SK-N-SH treated with all-trans-retinoic acid at 6 μM for 48 hours (cell line): Measurements from ENCODE around the gene GGACT.

Experiments used
- ATAC-seq: fragments of 200-7000 bp; cut with Tn5 transposase; 3 replicates; pipeline ENCODE4 v1.9.1; 2020; ENCODE audit warnings: mild to moderate bottlenecking, moderate library complexity
- ARNTL ChIP-seq: fragments of 450-650 bp; formaldehyde crosslinking; IDR thresholded peaks from 2 replicates; pipeline ENCODE4 v1.5.0; 2020; ENCODE audit warnings: low read depth, mild to moderate bottlenecking, moderate library complexity, borderline replicate concordance
- BACH2 ChIP-seq: fragments of 250-450 bp; sonication (Bioruptor Pico); IDR thresholded peaks from 2 replicates; pipeline ENCODE4 v1.9.0; 2021; ENCODE audit warnings: mild to moderate bottlenecking, borderline replicate concordance
- CSDC2 ChIP-seq: fragments of 250-450 bp; sonication (Bioruptor Pico); IDR thresholded peaks from 2 replicates; pipeline ENCODE4 v1.5.0; 2020; ENCODE audit warnings: mild to moderate bottlenecking, moderate library complexity
- ESRRG ChIP-seq: fragments of 250-450 bp; sonication (Bioruptor Pico); IDR thresholded peaks from 2 replicates; pipeline ENCODE4 v1.6.1; 2021; ENCODE audit warnings: mild to moderate bottlenecking
- GLIS3 ChIP-seq: fragments of 250-450 bp; sonication (Bioruptor Pico); IDR thresholded peaks from 2 replicates; pipeline ENCODE4 v1.5.0; 2020; ENCODE audit warnings: mild to moderate bottlenecking, moderate library complexity
- ISL1 ChIP-seq: fragments of 250-450 bp; sonication (Bioruptor Pico); IDR thresholded peaks from 2 replicates; pipeline ENCODE4 v2.1.2; 2022; ENCODE audit warnings: mild to moderate bottlenecking, moderate library complexity
- OSR1 ChIP-seq: fragments of 250-450 bp; sonication (Bioruptor Pico); IDR thresholded peaks from 2 replicates; pipeline ENCODE4 v1.8.0; 2022; ENCODE audit warnings: moderate library complexity, mild to moderate bottlenecking, inconsistent platforms
- PPARA ChIP-seq: fragments of 250-450 bp; sonication (Bioruptor Pico); IDR thresholded peaks from 2 replicates; pipeline ENCODE4 v1.5.0; 2020; ENCODE audit warnings: mild to moderate bottlenecking, borderline replicate concordance
- RARB ChIP-seq: fragments of 250-450 bp; sonication (Bioruptor Pico); IDR thresholded peaks from 2 replicates; pipeline ENCODE4 v1.8.0; 2021; ENCODE audit warnings: mild to moderate bottlenecking, moderate library complexity
- SNAI2 ChIP-seq: fragments of 250-450 bp; sonication (Bioruptor Pico); IDR thresholded peaks from 2 replicates; pipeline ENCODE4 v1.5.0; 2020; ENCODE audit warnings: mild to moderate bottlenecking, moderate library complexity
- TCF4 ChIP-seq: fragments of 250-450 bp; sonication (Bioruptor Pico); IDR thresholded peaks from 2 replicates; pipeline ENCODE4 v1.8.0; 2021; ENCODE audit warnings: mild to moderate bottlenecking, moderate library complexity, borderline replicate concordance
- TOX ChIP-seq: fragments of 250-450 bp; sonication (Bioruptor Pico); IDR thresholded peaks from 2 replicates; pipeline ENCODE4 v1.8.0; 2021; ENCODE audit warnings: mild to moderate bottlenecking, moderate library complexity, borderline replicate concordance
- ZC3H10 ChIP-seq: fragments of 250-450 bp; sonication (Bioruptor Pico); IDR thresholded peaks from 2 replicates; pipeline ENCODE4 v1.5.1; 2021; ENCODE audit warnings: mild to moderate bottlenecking, moderate library complexity
- ZFP3 ChIP-seq: fragments of 250-450 bp; sonication (Bioruptor Pico); IDR thresholded peaks from 2 replicates; pipeline ENCODE4 v1.5.0; 2020; ENCODE audit warnings: mild to moderate bottlenecking, moderate library complexity
- ZFP30 ChIP-seq: fragments of 450-650 bp; formaldehyde crosslinking; IDR thresholded peaks from 2 replicates; pipeline ENCODE4 v1.5.0; 2022; ENCODE audit warnings: mild to moderate bottlenecking, moderate library complexity
- ZNF565 ChIP-seq: fragments of 450-650 bp; formaldehyde crosslinking; conservative IDR thresholded peaks from 2 replicates; pipeline ENCODE4 v1.5.0; 2020; ENCODE audit warnings: low read depth, mild to moderate bottlenecking, moderate library complexity
- ZNF70 ChIP-seq: fragments of 450-650 bp; formaldehyde crosslinking; IDR thresholded peaks from 2 replicates; pipeline ENCODE4 v1.5.0; 2020; ENCODE audit warnings: mild to moderate bottlenecking, moderate library complexity
- ZNF8 ChIP-seq: fragments of 450-650 bp; formaldehyde crosslinking; IDR thresholded peaks from 2 replicates; pipeline ENCODE4 v1.5.0; 2020; ENCODE audit warnings: mild to moderate bottlenecking, moderate library complexity
- TF ChIP-seq, protein P1 (sequence below): fragments of 250-450 bp; sonication (Bioruptor Pico); IDR thresholded peaks from 2 replicates; pipeline ENCODE4 v1.5.0; 2020; ENCODE audit warnings: mild to moderate bottlenecking, moderate library complexity
- TF ChIP-seq, protein P2 (sequence below): fragments of 250-450 bp; sonication (Bioruptor Pico); IDR thresholded peaks from 2 replicates; pipeline ENCODE4 v1.5.1; 2020; ENCODE audit warnings: low read depth, mild to moderate bottlenecking, moderate library complexity
- TF ChIP-seq, protein P3 (sequence below): fragments of 250-450 bp; sonication (Bioruptor Pico); IDR thresholded peaks from 2 replicates; pipeline ENCODE4 v1.8.0; 2021; ENCODE audit warnings: low read depth, mild to moderate bottlenecking, moderate library complexity, borderline replicate concordance
- TF ChIP-seq, protein P4 (sequence below): fragments of 250-450 bp; sonication (Bioruptor Pico); IDR thresholded peaks from 2 replicates; pipeline ENCODE4 v1.5.1; 2021; ENCODE audit warnings: mild to moderate bottlenecking, moderate library complexity
- TF ChIP-seq, protein P5 (sequence below): fragments of 250-450 bp; sonication (Bioruptor Pico); IDR thresholded peaks from 2 replicates; pipeline ENCODE4 v1.8.0; 2020; ENCODE audit warnings: mild to moderate bottlenecking, moderate library complexity, borderline replicate concordance

Gene GGACT

DNA sequence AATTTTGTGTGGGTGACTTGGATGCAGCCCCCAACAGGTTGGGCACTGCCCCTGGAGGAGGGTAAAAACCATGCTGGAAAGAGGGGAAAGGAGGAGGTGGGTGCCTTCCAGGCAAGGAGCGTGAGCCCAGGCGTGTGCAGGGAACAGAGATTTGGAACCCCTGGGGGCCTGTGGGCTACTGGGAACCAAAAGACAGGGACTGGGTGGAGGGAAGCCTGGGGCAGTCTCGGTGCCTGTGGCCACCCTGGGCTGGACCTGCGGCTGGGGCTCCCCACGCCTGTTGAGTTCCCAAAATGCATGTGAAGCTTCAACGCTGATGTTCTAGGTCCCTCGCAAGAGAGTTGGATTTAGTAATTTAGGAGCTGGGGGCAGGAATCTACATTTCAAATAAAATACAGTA is 24.8 kb downstream of the GGACT start:
- ATAC-seq, result no peak
- TF ChIP-seq, protein P1, sequence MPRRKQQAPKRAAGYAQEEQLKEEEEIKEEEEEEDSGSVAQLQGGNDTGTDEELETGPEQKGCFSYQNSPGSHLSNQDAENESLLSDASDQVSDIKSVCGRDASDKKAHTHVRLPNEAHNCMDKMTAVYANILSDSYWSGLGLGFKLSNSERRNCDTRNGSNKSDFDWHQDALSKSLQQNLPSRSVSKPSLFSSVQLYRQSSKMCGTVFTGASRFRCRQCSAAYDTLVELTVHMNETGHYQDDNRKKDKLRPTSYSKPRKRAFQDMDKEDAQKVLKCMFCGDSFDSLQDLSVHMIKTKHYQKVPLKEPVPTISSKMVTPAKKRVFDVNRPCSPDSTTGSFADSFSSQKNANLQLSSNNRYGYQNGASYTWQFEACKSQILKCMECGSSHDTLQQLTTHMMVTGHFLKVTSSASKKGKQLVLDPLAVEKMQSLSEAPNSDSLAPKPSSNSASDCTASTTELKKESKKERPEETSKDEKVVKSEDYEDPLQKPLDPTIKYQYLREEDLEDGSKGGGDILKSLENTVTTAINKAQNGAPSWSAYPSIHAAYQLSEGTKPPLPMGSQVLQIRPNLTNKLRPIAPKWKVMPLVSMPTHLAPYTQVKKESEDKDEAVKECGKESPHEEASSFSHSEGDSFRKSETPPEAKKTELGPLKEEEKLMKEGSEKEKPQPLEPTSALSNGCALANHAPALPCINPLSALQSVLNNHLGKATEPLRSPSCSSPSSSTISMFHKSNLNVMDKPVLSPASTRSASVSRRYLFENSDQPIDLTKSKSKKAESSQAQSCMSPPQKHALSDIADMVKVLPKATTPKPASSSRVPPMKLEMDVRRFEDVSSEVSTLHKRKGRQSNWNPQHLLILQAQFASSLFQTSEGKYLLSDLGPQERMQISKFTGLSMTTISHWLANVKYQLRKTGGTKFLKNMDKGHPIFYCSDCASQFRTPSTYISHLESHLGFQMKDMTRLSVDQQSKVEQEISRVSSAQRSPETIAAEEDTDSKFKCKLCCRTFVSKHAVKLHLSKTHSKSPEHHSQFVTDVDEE (CRISPR knock-in tag), result no peak
- TF ChIP-seq, protein P2, sequence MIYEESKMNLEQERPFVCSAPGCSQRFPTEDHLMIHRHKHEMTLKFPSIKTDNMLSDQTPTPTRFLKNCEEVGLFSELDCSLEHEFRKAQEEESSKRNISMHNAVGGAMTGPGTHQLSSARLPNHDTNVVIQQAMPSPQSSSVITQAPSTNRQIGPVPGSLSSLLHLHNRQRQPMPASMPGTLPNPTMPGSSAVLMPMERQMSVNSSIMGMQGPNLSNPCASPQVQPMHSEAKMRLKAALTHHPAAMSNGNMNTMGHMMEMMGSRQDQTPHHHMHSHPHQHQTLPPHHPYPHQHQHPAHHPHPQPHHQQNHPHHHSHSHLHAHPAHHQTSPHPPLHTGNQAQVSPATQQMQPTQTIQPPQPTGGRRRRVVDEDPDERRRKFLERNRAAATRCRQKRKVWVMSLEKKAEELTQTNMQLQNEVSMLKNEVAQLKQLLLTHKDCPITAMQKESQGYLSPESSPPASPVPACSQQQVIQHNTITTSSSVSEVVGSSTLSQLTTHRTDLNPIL (CRISPR knock-in tag), result no peak
- TF ChIP-seq ISL1 (CRISPR knock-in tag), result no peak
- no peak for TF ChIP-seq RARB
- no peak for TF ChIP-seq TCF4 (CRISPR knock-in tag)
- no peak for TF ChIP-seq CSDC2 (CRISPR knock-in tag)
- no peak for TF ChIP-seq ZFP3 (CRISPR knock-in tag)
- no peak for TF ChIP-seq SNAI2 (CRISPR knock-in tag)
- no peak for TF ChIP-seq ARNTL (CRISPR knock-in tag)
- TF ChIP-seq PPARA (CRISPR knock-in tag), result no peak
- TF ChIP-seq ESRRG (CRISPR knock-in tag), result no peak
- no peak for TF ChIP-seq BACH2 (CRISPR knock-in tag)
- TF ChIP-seq, protein P3, sequence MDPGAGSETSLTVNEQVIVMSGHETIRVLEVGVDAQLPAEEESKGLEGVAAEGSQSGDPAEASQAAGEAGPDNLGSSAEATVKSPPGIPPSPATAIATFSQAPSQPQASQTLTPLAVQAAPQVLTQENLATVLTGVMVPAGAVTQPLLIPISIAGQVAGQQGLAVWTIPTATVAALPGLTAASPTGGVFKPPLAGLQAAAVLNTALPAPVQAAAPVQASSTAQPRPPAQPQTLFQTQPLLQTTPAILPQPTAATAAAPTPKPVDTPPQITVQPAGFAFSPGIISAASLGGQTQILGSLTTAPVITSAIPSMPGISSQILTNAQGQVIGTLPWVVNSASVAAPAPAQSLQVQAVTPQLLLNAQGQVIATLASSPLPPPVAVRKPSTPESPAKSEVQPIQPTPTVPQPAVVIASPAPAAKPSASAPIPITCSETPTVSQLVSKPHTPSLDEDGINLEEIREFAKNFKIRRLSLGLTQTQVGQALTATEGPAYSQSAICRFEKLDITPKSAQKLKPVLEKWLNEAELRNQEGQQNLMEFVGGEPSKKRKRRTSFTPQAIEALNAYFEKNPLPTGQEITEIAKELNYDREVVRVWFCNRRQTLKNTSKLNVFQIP (CRISPR knock-in tag), result no peak
- TF ChIP-seq, protein P4, sequence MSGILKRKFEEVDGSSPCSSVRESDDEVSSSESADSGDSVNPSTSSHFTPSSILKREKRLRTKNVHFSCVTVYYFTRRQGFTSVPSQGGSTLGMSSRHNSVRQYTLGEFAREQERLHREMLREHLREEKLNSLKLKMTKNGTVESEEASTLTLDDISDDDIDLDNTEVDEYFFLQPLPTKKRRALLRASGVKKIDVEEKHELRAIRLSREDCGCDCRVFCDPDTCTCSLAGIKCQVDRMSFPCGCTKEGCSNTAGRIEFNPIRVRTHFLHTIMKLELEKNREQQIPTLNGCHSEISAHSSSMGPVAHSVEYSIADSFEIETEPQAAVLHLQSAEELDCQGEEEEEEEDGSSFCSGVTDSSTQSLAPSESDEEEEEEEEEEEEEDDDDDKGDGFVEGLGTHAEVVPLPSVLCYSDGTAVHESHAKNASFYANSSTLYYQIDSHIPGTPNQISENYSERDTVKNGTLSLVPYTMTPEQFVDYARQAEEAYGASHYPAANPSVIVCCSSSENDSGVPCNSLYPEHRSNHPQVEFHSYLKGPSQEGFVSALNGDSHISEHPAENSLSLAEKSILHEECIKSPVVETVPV (CRISPR knock-in tag), result no peak
- no peak for TF ChIP-seq GLIS3
- no peak for TF ChIP-seq OSR1 (CRISPR knock-in tag)
- no peak for TF ChIP-seq ZNF70 (CRISPR knock-in tag)
- TF ChIP-seq, protein P5, sequence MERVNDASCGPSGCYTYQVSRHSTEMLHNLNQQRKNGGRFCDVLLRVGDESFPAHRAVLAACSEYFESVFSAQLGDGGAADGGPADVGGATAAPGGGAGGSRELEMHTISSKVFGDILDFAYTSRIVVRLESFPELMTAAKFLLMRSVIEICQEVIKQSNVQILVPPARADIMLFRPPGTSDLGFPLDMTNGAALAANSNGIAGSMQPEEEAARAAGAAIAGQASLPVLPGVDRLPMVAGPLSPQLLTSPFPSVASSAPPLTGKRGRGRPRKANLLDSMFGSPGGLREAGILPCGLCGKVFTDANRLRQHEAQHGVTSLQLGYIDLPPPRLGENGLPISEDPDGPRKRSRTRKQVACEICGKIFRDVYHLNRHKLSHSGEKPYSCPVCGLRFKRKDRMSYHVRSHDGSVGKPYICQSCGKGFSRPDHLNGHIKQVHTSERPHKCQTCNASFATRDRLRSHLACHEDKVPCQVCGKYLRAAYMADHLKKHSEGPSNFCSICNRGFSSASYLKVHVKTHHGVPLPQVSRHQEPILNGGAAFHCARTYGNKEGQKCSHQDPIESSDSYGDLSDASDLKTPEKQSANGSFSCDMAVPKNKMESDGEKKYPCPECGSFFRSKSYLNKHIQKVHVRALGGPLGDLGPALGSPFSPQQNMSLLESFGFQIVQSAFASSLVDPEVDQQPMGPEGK, result no peak
- no peak for TF ChIP-seq ZNF8 (CRISPR knock-in tag)

DNA sequence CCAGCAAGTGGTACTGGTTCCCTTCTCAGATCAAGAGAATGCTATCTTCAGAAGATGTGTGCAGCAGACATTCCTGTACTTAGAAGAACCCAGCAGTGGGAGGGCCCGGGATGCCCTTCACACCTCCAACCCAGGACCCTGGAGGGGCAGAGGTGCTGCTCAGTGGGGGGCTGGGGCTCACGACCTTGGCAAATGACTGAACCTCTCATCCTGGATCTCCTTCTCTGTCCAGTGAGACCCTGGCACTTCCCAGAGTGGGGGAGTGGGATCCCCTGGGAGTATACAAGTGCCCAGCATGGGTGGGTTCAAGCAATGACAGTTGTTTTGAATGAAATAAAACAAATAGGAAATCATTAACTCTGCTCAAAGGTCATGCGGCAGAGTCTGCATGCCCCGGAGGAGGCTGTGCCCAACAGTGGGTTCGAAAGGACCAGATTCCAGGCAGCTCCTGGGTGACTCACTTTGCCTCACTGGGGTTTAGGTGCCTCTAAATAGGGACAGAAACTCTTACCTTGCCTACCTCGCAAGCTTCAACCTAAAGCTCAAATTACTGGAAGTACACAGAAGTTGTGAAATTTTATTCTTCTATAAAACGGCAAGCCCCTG is 26.9 kb downstream of the GGACT start:
- no peak for TF ChIP-seq ZNF565
- TF ChIP-seq SNAI2 (CRISPR knock-in tag), result no peak
- no peak for TF ChIP-seq BACH2 (CRISPR knock-in tag)
- TF ChIP-seq OSR1 (CRISPR knock-in tag), result no peak
- no peak for TF ChIP-seq PPARA (CRISPR knock-in tag)
- no peak for TF ChIP-seq CSDC2 (CRISPR knock-in tag)
- TF ChIP-seq TOX (CRISPR knock-in tag), result no peak
- no peak for TF ChIP-seq RARB
- no peak for TF ChIP-seq ZFP30 (CRISPR knock-in tag)
- no peak for ATAC-seq

DNA sequence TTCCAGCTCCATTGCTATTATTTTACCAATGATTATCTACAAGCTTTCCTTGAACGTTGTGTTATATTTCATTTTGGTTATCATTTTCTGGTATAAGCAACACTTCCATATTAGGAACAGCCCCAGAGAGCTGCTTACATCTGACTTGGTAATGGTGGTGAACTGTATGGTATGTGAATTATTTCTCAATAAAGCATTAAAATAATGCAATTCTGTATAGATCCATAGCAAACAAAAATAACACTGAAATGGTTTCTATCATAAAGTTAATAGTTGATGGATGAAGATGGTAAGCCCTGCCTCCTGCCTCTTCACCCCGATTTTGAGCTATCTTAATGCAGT is 27.5 kb downstream of the GGACT start:
- no peak for ATAC-seq
- TF ChIP-seq ZFP30 (CRISPR knock-in tag), result no peak
- TF ChIP-seq RARB, result no peak
- TF ChIP-seq SNAI2 (CRISPR knock-in tag), result no peak
- no peak for TF ChIP-seq ZC3H10 (CRISPR knock-in tag)
- no peak for TF ChIP-seq PPARA (CRISPR knock-in tag)
- TF ChIP-seq ZFP3 (CRISPR knock-in tag), result no peak
- TF ChIP-seq TCF4 (CRISPR knock-in tag), result no peak
- TF ChIP-seq CSDC2 (CRISPR knock-in tag), result no peak
- TF ChIP-seq ARNTL (CRISPR knock-in tag), result no peak
- TF ChIP-seq TOX (CRISPR knock-in tag), result no peak
- TF ChIP-seq, protein P4 (CRISPR knock-in tag), result no peak
- TF ChIP-seq ZNF70 (CRISPR knock-in tag), result no peak
